Fibroblast of lung (primary cell): ENCODE results near the gene HDAC4. TPM values are rescaled to one million over a fixed set of nuclear protein-coding genes. Genes with fewer than 3 reads are reported as not detected.

Source experiments
- DNase-seq, 2 donors: peaks; one replicate each; pipeline versions ENCODE4 v3.0.0 to v3.0.0-alpha.2; 2010; ENCODE audit warnings: low read depth in 2 of 2
- H2AFZ ChIP-seq: 2 replicates; pipeline ENCODE4 v1.5.1; 2012; ENCODE audit warnings: low read length, control low read depth, inconsistent platforms
- H3K27ac ChIP-seq: 2 replicates; pipeline ENCODE4 v1.5.1; 2011; ENCODE audit warnings: low read length, control low read depth; ENCODE audit not compliant: insufficient read depth
- H3K27me3 ChIP-seq: 2 replicates; pipeline ENCODE4 v1.5.1; 2011; ENCODE audit warnings: mild to moderate bottlenecking, low read length; ENCODE audit not compliant: control insufficient read depth, insufficient read depth
- H3K36me3 ChIP-seq: 2 replicates; pipeline ENCODE4 v1.5.1; 2011; ENCODE audit warnings: low read length; ENCODE audit not compliant: control insufficient read depth, insufficient read depth
- H3K4me1 ChIP-seq: 2 replicates; pipeline ENCODE4 v1.5.1; 2011; ENCODE audit warnings: low read length; ENCODE audit not compliant: control insufficient read depth, insufficient read depth; ENCODE audit errors: extremely low read depth
- H3K4me2 ChIP-seq: 2 replicates; pipeline ENCODE4 v1.5.1; 2011; ENCODE audit warnings: low read length, control low read depth; ENCODE audit not compliant: insufficient read depth; ENCODE audit errors: extremely low read depth
- H3K4me3 ChIP-seq, 4 experiments: fragments of 200-600 bp in 1 of 4; sonication (generic) in 1 of 4; replicated peaks in 1 of 4; 2 replicates each; pipeline ENCODE4 v1.5.1; 2011 to 2016; ENCODE audit warnings: low read length in 4 of 4, low read depth in 3 of 4, mild to moderate bottlenecking in 3 of 4, control low read depth in 2 of 4, inconsistent platforms in 1 of 4, mixed read lengths in 1 of 4; ENCODE audit not compliant: insufficient read depth in 1 of 4; ENCODE audit errors: control extremely low read depth in 1 of 4
- H3K79me2 ChIP-seq: 2 replicates; pipeline ENCODE4 v1.5.1; 2012; ENCODE audit warnings: mild to moderate bottlenecking, low read length, inconsistent platforms; ENCODE audit not compliant: control insufficient read depth, insufficient read depth
- H3K9ac ChIP-seq: 2 replicates; pipeline ENCODE4 v1.5.1; 2011; ENCODE audit warnings: mild to moderate bottlenecking, low read length, control low read depth; ENCODE audit not compliant: insufficient read depth
- H3K9me3 ChIP-seq: 2 replicates; pipeline ENCODE4 v1.5.1; 2012; ENCODE audit warnings: low read depth, low read length; ENCODE audit not compliant: control insufficient read depth, insufficient read depth
- H4K20me1 ChIP-seq: 2 replicates; pipeline ENCODE4 v1.5.1; 2011; ENCODE audit warnings: low read length; ENCODE audit not compliant: control insufficient read depth, insufficient read depth; ENCODE audit errors: extremely low read depth
- CTCF ChIP-seq, 2 donors: IDR thresholded peaks in 1 of 2; conservative IDR thresholded peaks in 1 of 2; 1 replicate in 1 of 2; 2 replicates in 1 of 2; pipeline ENCODE4 v1.5.1; 2011 to 2012; ENCODE audit warnings: low read length in 2 of 2, control low read depth in 1 of 2, inconsistent platforms in 1 of 2, low read depth in 1 of 2, mild to moderate bottlenecking in 1 of 2
- EZH2 ChIP-seq: IDR thresholded peaks from 2 replicates; pipeline ENCODE4 v1.5.1; 2012; ENCODE audit warnings: low read length, control low read depth, mild to moderate bottlenecking; ENCODE audit errors: missing control alignments
- polyA plus RNA-seq, 2 donors: library from polyadenylated mRNA; depleted of rRNA in 1 of 2; stranded (reverse) in 1 of 2; unstranded in 1 of 2; fragments of >200 nt; gene quantifications; 2 replicates each; pipeline ENCODE4 v1.2.1, GENCODE V29; 2011 to 2012; ENCODE audit warnings: missing spikeins in 1 of 2
- total RNA-seq: library from RNA; depleted of rRNA; stranded (reverse); fragments of >200 nt; gene quantifications from 2 replicates; pipeline ENCODE4 v1.2.1, GENCODE V29; 2014

The HDAC4 gene
- total and polyA plus RNA-seq, 2 donors (not counting 1 experiment from before 2014, with no cell fraction given), result 7.4 to 19.8 TPM

- no peak overlapping the region for H3K27ac ChIP-seq
- TF ChIP-seq CTCF (conservative IDR thresholded peaks at IDR 0.05 in 1 of 2, IDR thresholded peaks at IDR 0.05 in 1 of 2; ENCODE audit: low read depth in 1 of 2, low read length in 2 of 2), result no peak
- TF ChIP-seq EZH2, result no peak
These were observed 155.7 kb downstream of the HDAC4 start for GRCh38 chr2:239245107-239245506.

DNA sequence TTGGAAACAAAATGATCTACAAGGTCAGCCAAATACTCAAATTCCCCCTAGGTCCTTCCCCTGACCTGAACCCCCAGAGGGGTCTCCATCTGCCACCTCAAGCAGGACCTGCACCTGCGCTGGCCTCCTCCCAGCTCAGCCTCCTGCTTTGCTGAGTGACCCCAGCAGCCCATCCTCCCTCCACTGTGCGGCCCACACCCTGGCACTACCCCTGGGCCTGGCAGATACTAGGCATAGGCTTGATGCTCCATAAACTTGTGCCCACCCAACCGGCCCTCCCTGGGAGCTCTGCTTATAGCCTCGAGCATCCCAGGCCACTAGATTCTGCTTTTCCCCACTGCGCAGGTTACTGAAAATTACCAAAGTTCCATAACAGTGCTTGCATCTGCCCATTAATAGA lies 156.2 kb downstream of the HDAC4 start:
- no peak overlapping the region for H3K4me2 ChIP-seq
- H3K27me3 ChIP-seq, result no peaks in the 10 kb centered on the region
- H3K79me2 ChIP-seq, result no peaks in the 10 kb centered on the region
- no peaks in the 10 kb centered on the region for H3K36me3 ChIP-seq
- H3K27ac ChIP-seq, result no peak overlapping the region
- TF ChIP-seq EZH2, result no peak
- no peak for TF ChIP-seq CTCF (conservative IDR thresholded peaks at IDR 0.05 in 1 of 2, IDR thresholded peaks at IDR 0.05 in 1 of 2; ENCODE audit: low read depth in 1 of 2, low read length in 2 of 2)
- peaks cover 11% of the 10 kb centered on the region for H3K4me1 ChIP-seq
- no peak for DNase-seq
- H3K4me3 ChIP-seq, result no peak overlapping the region
- no peaks in the 10 kb centered on the region for H3K9me3 ChIP-seq
- H2AFZ ChIP-seq, result no peak overlapping the region
- H3K9ac ChIP-seq, result no peak overlapping the region
- H4K20me1 ChIP-seq, result no peaks in the 10 kb centered on the region

More at GRCh38 chr2:239245107-239245506, 155.7 kb downstream of the HDAC4 start:
- H3K79me2 ChIP-seq, result no peaks in the 10 kb centered on the region
- no peaks in the 10 kb centered on the region for H3K27me3 ChIP-seq
- H3K9ac ChIP-seq, result no peak overlapping the region
- no peaks in the 10 kb centered on the region for H3K36me3 ChIP-seq
- H4K20me1 ChIP-seq, result no peaks in the 10 kb centered on the region
- peaks cover 6% of the 10 kb centered on the region for H3K4me1 ChIP-seq
- no peak overlapping the region for H2AFZ ChIP-seq
- H3K4me2 ChIP-seq, result no peak overlapping the region
- no peak for DNase-seq
- no peak overlapping the region for H3K4me3 ChIP-seq
- H3K9me3 ChIP-seq, result no peaks in the 10 kb centered on the region

- no peaks in the 10 kb centered on the region for H3K79me2 ChIP-seq
- H3K36me3 ChIP-seq, result no peaks in the 10 kb centered on the region
- H3K27me3 ChIP-seq, result no peaks in the 10 kb centered on the region
- H3K9me3 ChIP-seq, result no peaks in the 10 kb centered on the region
- H3K4me3 ChIP-seq, result no peak overlapping the region
- H2AFZ ChIP-seq, result no peak overlapping the region
- H4K20me1 ChIP-seq, result no peaks in the 10 kb centered on the region
- peaks cover 13% of the 10 kb centered on the region for H3K4me1 ChIP-seq
- TF ChIP-seq CTCF (conservative IDR thresholded peaks at IDR 0.05 in 1 of 2, IDR thresholded peaks at IDR 0.05 in 1 of 2; ENCODE audit: low read depth in 1 of 2, low read length in 2 of 2) (no peak), EZH2 (no peak)
- no peak overlapping the region for H3K4me2 ChIP-seq
- DNase-seq, result no peak
- no peak overlapping the region for H3K9ac ChIP-seq
- H3K27ac ChIP-seq, result no peak overlapping the region
These were observed 159.3 kb downstream of the HDAC4 start for GRCh38 chr2:239241431-239241960.
